ENCODE data around the gene C16orf74.

The C16orf74 gene

GRCh38 chr16:85750827-85751697 is at the start of gene C16orf74:
TSS of gene C16orf74 (minus strand) at chr16:85751096. CDS start at chr16:85735217, 15,879 bp downstream.
- in situ Hi-C loops (cut with MboI; ENCODE audit: low sequenced_read_pairs, unreplicated experiment), result no loop called here
- peak; percentile 83 for DNase-seq (ENCODE audit: low spot score)

GRCh38 chr16:85800321-85800669 is 49.4 kb upstream of the C16orf74 start:
- in situ Hi-C loops (cut with MboI; ENCODE audit: low sequenced_read_pairs, unreplicated experiment), result loop anchor here (25.0 kb wide), 1 partner anchor 712 kb away; the partner anchor contains the start of gene FOXF1
- no peak for DNase-seq (ENCODE audit: low spot score)
- TF ChIP-seq, protein P1, sequence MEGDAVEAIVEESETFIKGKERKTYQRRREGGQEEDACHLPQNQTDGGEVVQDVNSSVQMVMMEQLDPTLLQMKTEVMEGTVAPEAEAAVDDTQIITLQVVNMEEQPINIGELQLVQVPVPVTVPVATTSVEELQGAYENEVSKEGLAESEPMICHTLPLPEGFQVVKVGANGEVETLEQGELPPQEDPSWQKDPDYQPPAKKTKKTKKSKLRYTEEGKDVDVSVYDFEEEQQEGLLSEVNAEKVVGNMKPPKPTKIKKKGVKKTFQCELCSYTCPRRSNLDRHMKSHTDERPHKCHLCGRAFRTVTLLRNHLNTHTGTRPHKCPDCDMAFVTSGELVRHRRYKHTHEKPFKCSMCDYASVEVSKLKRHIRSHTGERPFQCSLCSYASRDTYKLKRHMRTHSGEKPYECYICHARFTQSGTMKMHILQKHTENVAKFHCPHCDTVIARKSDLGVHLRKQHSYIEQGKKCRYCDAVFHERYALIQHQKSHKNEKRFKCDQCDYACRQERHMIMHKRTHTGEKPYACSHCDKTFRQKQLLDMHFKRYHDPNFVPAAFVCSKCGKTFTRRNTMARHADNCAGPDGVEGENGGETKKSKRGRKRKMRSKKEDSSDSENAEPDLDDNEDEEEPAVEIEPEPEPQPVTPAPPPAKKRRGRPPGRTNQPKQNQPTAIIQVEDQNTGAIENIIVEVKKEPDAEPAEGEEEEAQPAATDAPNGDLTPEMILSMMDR (IDR thresholded peaks at IDR 0.05; ENCODE audit: borderline replicate concordance, control extremely low read depth, extremely low read depth, insufficient read depth, missing control alignments), result no peak

More at GRCh38 chr16:85750827-85751697, at the start of gene C16orf74:
- TF ChIP-seq, protein P1 (IDR thresholded peaks at IDR 0.05; ENCODE audit: borderline replicate concordance, control extremely low read depth, extremely low read depth, insufficient read depth, missing control alignments), result no peak

DNA sequence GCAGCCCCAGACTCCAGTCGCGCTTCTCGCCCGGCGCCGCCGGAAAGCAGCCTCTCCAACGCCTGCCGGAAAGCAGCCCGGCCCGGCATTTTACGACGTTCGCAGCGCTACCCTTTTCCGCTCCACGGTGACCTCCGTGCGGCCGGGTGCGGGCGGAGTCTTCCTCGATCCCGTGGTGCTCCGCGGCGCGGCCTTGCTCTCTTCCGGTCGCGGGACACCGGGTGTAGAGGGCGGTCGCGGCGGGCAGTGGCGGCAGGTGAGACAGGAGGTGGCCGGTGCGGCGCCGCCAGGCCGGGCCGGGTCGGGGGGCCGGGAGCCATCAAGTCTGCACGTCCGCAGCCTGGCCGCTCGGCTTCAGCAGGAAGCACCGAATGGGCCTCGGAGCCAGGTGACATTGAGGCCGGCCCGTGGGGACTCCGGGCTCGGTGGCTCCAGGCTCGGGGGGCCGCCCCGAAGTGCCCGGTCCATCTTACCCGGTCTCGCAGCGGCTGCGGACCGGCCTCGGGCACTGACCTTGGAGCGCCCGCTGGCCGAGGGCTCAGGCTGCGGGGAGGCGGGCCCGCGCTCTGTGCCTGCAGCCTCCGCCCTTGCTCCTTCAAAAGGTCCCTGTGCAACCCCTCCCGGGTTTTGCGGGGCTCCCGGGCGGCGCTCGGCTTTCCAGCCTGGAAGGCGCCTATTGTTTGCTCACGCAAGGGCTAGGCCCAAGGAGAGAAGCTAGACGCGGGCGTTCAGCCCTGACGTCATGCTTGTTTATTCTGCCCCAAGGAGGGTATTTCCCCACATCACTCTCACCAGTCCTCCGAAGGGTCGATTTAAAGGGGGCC is 48.8 kb upstream of the C16orf74 start, which contains the start of the genes COX4I1 and EMC8:
Gene COX4I1 (plus strand): TSS at position 199 of the 824 bp plus-strand sequence. CDS start 1,511 bp downstream, outside the sequence.
Gene EMC8 (minus strand): TSS at position 48 of the 824 bp plus-strand sequence. CDS start 249 bp downstream, outside the sequence.
- TF ChIP-seq, protein P1 (IDR thresholded peaks at IDR 0.05; ENCODE audit: borderline replicate concordance, control extremely low read depth, extremely low read depth, insufficient read depth, missing control alignments), result no peak
- in situ Hi-C loops (cut with MboI; ENCODE audit: low sequenced_read_pairs, unreplicated experiment), result loop anchor here (25.0 kb wide), 1 partner anchor 713 kb away; the partner anchor contains the start of gene FOXF1
- peak; percentile 98 for DNase-seq (ENCODE audit: low spot score)

DNA sequence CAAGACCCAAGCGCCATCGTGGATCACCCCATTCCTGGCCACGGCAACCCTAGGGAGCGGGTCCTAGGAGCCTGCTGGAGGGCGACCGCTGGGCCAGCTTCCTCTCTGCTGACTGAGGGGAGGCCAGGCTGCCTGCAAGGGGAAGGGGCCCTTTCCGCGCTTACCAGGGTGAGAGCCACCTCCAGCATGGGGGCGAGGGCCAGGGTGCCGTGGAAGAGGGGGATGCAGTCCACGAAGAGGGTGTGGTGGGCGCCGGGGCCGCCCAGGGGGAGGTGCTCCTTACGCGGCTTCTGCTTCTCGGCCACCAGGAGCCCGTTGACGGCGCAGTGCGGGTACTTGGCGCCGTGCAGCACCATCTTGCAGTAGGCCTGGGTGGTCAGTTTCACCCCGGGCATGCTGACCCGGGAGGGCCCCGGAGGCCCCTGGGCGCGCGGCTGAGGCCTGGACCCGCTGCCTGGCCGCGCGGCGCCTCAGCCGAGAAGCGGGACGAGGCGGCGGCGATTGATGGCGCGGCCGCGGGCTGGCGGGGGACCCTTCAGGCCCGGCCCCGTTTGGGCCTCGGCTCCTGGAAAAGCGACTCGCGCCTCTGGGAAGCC is 48.1 kb upstream of the C16orf74 start:
- in situ Hi-C loops (cut with MboI; ENCODE audit: low sequenced_read_pairs, unreplicated experiment), result no loop called here
- TF ChIP-seq, protein P1 (IDR thresholded peaks at IDR 0.05; ENCODE audit: borderline replicate concordance, control extremely low read depth, extremely low read depth, insufficient read depth, missing control alignments), result no peak
- peak; percentile 76 for DNase-seq (ENCODE audit: low spot score)

- TF ChIP-seq, protein P1 (IDR thresholded peaks at IDR 0.05; ENCODE audit: borderline replicate concordance, control extremely low read depth, extremely low read depth, insufficient read depth, missing control alignments), result no peak
- DNase-seq (ENCODE audit: low spot score), result no peak
- in situ Hi-C loops (cut with MboI; ENCODE audit: low sequenced_read_pairs, unreplicated experiment), result no loop called here
Measured at GRCh38 chr16:85798283-85798776, 47.4 kb upstream of the C16orf74 start.

DNA sequence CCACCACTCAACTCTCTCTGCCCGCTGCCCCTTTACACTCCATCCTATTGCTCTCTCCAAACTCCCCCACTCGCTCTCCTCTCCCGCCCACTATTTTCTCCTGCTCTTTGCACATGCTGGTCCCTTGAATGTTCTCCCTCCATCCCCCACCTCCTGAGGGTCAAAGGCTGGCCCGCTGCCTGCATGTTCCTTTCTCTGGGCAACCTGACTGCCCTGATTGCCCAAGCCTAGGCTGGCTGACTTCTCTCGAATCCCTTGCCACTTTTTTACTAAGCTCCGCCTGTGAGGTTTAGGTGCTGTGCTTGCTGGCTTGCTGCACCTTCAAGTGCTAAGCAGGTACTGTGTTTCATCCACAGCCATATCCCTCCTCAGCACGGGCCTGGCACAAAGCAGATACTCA is 45.7 kb upstream of the C16orf74 start:
- in situ Hi-C loops (cut with MboI; ENCODE audit: low sequenced_read_pairs, unreplicated experiment), result no loop called here
- TF ChIP-seq, protein P1 (IDR thresholded peaks at IDR 0.05; ENCODE audit: borderline replicate concordance, control extremely low read depth, extremely low read depth, insufficient read depth, missing control alignments), result no peak
- DNase-seq (ENCODE audit: low spot score), result no peak
